Rectal smooth muscle tissue (tissue), 1 donor: ENCODE results near the gene SP140L.
"Not testable (repeated sequence)": the region's sequence is repeated elsewhere in the genome, so short reads cannot be mapped to it uniquely, and the experiment has no call there.

ENCODE experiments used
- H3K27ac ChIP-seq: one replicate; pipeline ENCODE4 v1.7.0; 2013; ENCODE audit warnings: low read depth, low read length, inconsistent platforms
- H3K27me3 ChIP-seq: one replicate; pipeline ENCODE4 v1.7.0; 2013; ENCODE audit warnings: low read length; ENCODE audit not compliant: control insufficient read depth, insufficient read depth
- H3K36me3 ChIP-seq: one replicate; pipeline ENCODE4 v1.7.0; 2013; ENCODE audit warnings: low read length; ENCODE audit not compliant: control insufficient read depth, insufficient read depth
- H3K4me1 ChIP-seq: one replicate; pipeline ENCODE4 v1.7.0; 2013; ENCODE audit warnings: low read length; ENCODE audit not compliant: control insufficient read depth, insufficient read depth
- H3K4me3 ChIP-seq: one replicate; pipeline ENCODE4 v1.7.0; 2013; ENCODE audit warnings: low read length
- H3K9ac ChIP-seq: one replicate; pipeline ENCODE4 v1.7.0; 2013; ENCODE audit warnings: low read length

SP140L gene

GRCh38 chr2:230326453-230327417 is at the start of gene SP140L:
SP140L (plus strand) TSS chr2:230327193; CDS start chr2:230327270, 77 bp downstream.
- Histone ChIP-seq H3K27ac (peak within 1 kb of the TSS; percentile 16), H3K27me3 (no peaks in the 10 kb centered on the region), H3K4me3 (peak within 1 kb of the TSS; percentile 73), H3K4me1 (no peaks in the 10 kb centered on the region), H3K9ac (peak within 1 kb of the TSS; percentile 1), H3K36me3 (no peaks in the 10 kb centered on the region)

GRCh38 chr2:230282936-230283335 is 44.1 kb upstream of the SP140L start:
- Histone ChIP-seq H3K27me3 (no peaks in the 10 kb centered on the region), H3K4me1 (no peaks in the 10 kb centered on the region), H3K9ac (no peak overlapping the region), H3K4me3 (no peak overlapping the region), H3K27ac (no peak overlapping the region), H3K36me3 (no peaks in the 10 kb centered on the region)

GRCh38 chr2:230286048-230286447 is 40.9 kb upstream of the SP140L start:
- no peaks in the 10 kb centered on the region for H3K4me1 ChIP-seq
- no peaks in the 10 kb centered on the region for H3K27me3 ChIP-seq
- no peak overlapping the region for H3K4me3 ChIP-seq
- no peak overlapping the region for H3K27ac ChIP-seq
- no peak overlapping the region for H3K9ac ChIP-seq
- no peaks in the 10 kb centered on the region for H3K36me3 ChIP-seq

- not testable (repeated sequence) for H3K9ac ChIP-seq, H3K4me3 ChIP-seq, H3K27ac ChIP-seq, H3K27me3 ChIP-seq, H3K4me1 ChIP-seq, H3K36me3 ChIP-seq
Measured at GRCh38 chr2:230289311-230289710, 37.7 kb upstream of the SP140L start.

- no peak overlapping the region for H3K4me3 ChIP-seq
- H3K36me3 ChIP-seq, result no peaks in the 10 kb centered on the region
- H3K27ac ChIP-seq, result no peak overlapping the region
- no peak overlapping the region for H3K9ac ChIP-seq
- no peaks in the 10 kb centered on the region for H3K4me1 ChIP-seq
- no peaks in the 10 kb centered on the region for H3K27me3 ChIP-seq
Measured at GRCh38 chr2:230295192-230295591, 31.8 kb upstream of the SP140L start.

- no peaks in the 10 kb centered on the region for H3K4me1 ChIP-seq
- no peak overlapping the region for H3K27ac ChIP-seq
- H3K36me3 ChIP-seq, result no peaks in the 10 kb centered on the region
- no peak overlapping the region for H3K4me3 ChIP-seq
- no peaks in the 10 kb centered on the region for H3K27me3 ChIP-seq
- no peak overlapping the region for H3K9ac ChIP-seq
Measured at GRCh38 chr2:230296917-230297316, 30.1 kb upstream of the SP140L start.

- Histone ChIP-seq H3K27ac (no peak overlapping the region), H3K36me3 (no peaks in the 10 kb centered on the region), H3K27me3 (no peaks in the 10 kb centered on the region), H3K9ac (no peak overlapping the region), H3K4me3 (no peak overlapping the region), H3K4me1 (no peaks in the 10 kb centered on the region)
Measured at GRCh38 chr2:230299618-230300017, 27.4 kb upstream of the SP140L start.

- Histone ChIP-seq H3K27ac (no peak overlapping the region), H3K36me3 (no peaks in the 10 kb centered on the region), H3K4me3 (no peak overlapping the region), H3K27me3 (no peaks in the 10 kb centered on the region), H3K9ac (no peak overlapping the region), H3K4me1 (no peaks in the 10 kb centered on the region)
Measured at GRCh38 chr2:230305416-230306275, 21.3 kb upstream of the SP140L start.

GRCh38 chr2:230306474-230306873 is 20.5 kb upstream of the SP140L start:
- Histone ChIP-seq H3K4me1 (no peaks in the 10 kb centered on the region), H3K27ac (no peak overlapping the region), H3K27me3 (no peaks in the 10 kb centered on the region)

GRCh38 chr2:230307485-230307884 is 19.5 kb upstream of the SP140L start:
- Histone ChIP-seq H3K36me3 (no peaks in the 10 kb centered on the region), H3K4me1 (no peaks in the 10 kb centered on the region), H3K27me3 (no peaks in the 10 kb centered on the region), H3K4me3 (no peak overlapping the region), H3K27ac (no peak overlapping the region), H3K9ac (no peak overlapping the region)

More at GRCh38 chr2:230306474-230306873, 20.5 kb upstream of the SP140L start:
- Histone ChIP-seq H3K36me3 (no peaks in the 10 kb centered on the region), H3K4me3 (no peak overlapping the region), H3K9ac (no peak overlapping the region)

- no peak overlapping the region for H3K27ac ChIP-seq
- no peaks in the 10 kb centered on the region for H3K4me1 ChIP-seq
- H3K36me3 ChIP-seq, result no peaks in the 10 kb centered on the region
- no peaks in the 10 kb centered on the region for H3K27me3 ChIP-seq
- H3K4me3 ChIP-seq, result no peak overlapping the region
- H3K9ac ChIP-seq, result no peak overlapping the region
Measured at GRCh38 chr2:230308402-230309000, 18.5 kb upstream of the SP140L start.

GRCh38 chr2:230310792-230311191 is 16.2 kb upstream of the SP140L start:
- not testable (repeated sequence) for H3K27ac ChIP-seq, H3K4me1 ChIP-seq, H3K27me3 ChIP-seq, H3K4me3 ChIP-seq, H3K36me3 ChIP-seq, H3K9ac ChIP-seq
